ENCODE data around the gene STAT1.
A peak's percentile ranks its signal among the peaks of the same experiment; 100 is the strongest.

The STAT1 gene

DNA sequence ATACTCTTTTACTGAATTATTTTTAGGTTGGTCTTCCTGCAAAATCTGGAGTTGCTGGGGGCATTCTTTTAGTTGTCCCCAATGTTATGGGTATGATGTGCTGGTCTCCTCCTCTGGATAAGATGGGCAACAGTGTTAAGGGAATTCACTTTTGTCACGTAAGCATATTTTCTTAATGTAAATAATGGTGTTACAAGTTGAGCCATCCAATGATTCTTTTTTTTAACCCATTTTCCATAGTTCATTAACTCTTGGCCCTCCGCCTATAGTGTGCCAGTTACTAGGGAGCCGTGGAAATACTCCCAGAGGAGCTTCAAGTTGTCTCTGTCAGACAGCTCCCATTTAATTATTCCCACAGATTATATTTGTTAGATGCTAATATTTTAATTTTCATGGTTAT is 83.6 kb downstream of the STAT1 start:
- FAIRE-seq (no peak), DNase-seq (ENCODE audit: insufficient read length, low spot score) (no peak)
- TF ChIP-seq POLR2A (IDR thresholded peaks at IDR 0.05; ENCODE audit: low read depth, low read length) = no peak

- DNase-seq (ENCODE audit: insufficient read length, low spot score) (no peak), FAIRE-seq (no peak)
- TF ChIP-seq POLR2A (IDR thresholded peaks at IDR 0.05; ENCODE audit: low read depth, low read length) = no peak
Observed at GRCh38 chr2:190929919-190930318, 84.1 kb downstream of the STAT1 start.

- TF ChIP-seq POLR2A (IDR thresholded peaks at IDR 0.05; ENCODE audit: low read depth, low read length) = no peak
- FAIRE-seq = peak; percentile 55
- DNase-seq (ENCODE audit: insufficient read length, low spot score) = no peak
Observed at GRCh38 chr2:190927301-190927700, 86.7 kb downstream of the STAT1 start.

- peak; percentile 65 for FAIRE-seq
- TF ChIP-seq POLR2A (IDR thresholded peaks at IDR 0.05; ENCODE audit: low read depth, low read length) = no peak
- DNase-seq (ENCODE audit: insufficient read length, low spot score) = no peak
Observed at GRCh38 chr2:190922376-190922775, 91.6 kb downstream of the STAT1 start.

GRCh38 chr2:190920085-190920484 is 93.9 kb downstream of the STAT1 start:
- FAIRE-seq (no peak), DNase-seq (ENCODE audit: insufficient read length, low spot score) (no peak)
- no peak for TF ChIP-seq POLR2A (IDR thresholded peaks at IDR 0.05; ENCODE audit: low read depth, low read length)
